Large intestine (tissue), 3 donors: ENCODE data around the gene TPRG1. TPM values are rescaled to one million over a fixed set of nuclear protein-coding genes. Genes with fewer than 3 reads are reported as not detected.

Experiments
- DNase-seq, 2 donors: peaks; one replicate each; pipeline versions ENCODE4 v3.0.0 to v3.0.0-alpha.2; 2013
- H3K27ac ChIP-seq: one replicate; pipeline ENCODE4 v1.5.1; 2013; ENCODE audit warnings: low read length
- H3K27me3 ChIP-seq: 2 replicates; pipeline ENCODE4 v1.6.1; 2013; ENCODE audit warnings: low read length; ENCODE audit not compliant: control insufficient read depth, insufficient read depth
- H3K36me3 ChIP-seq: 2 replicates; pipeline ENCODE4 v1.6.1; 2013; ENCODE audit warnings: low read length; ENCODE audit not compliant: control insufficient read depth, insufficient read depth
- H3K4me1 ChIP-seq: one replicate; pipeline ENCODE4 v1.6.1; 2013; ENCODE audit warnings: low read length; ENCODE audit not compliant: control insufficient read depth, insufficient read depth
- H3K4me3 ChIP-seq: one replicate; pipeline ENCODE4 v1.5.1; 2013; ENCODE audit warnings: low read length
- H3K9me3 ChIP-seq: one replicate; pipeline ENCODE4 v1.6.1; 2013; ENCODE audit warnings: mild to moderate bottlenecking, low read depth, low read length, moderate library complexity; ENCODE audit not compliant: control insufficient read depth
- WGBS: methylation state at CpG from one replicate; pipeline ENCODE4 v1.1.5; 2013; ENCODE audit warnings: low lambda C conversion rate; ENCODE audit not compliant: insufficient coverage; 5-methylcytosine and 5-hydroxymethylcytosine counted together
- polyA plus RNA-seq: library from polyadenylated mRNA; unstranded; fragments of 120-200 nt; gene quantifications from one replicate; pipeline ENCODE4 v1.2.1, GENCODE V29; 2013

TPRG1 gene
- polyA plus RNA-seq, 1 donor = 0.64 TPM

GRCh38 chr3:189227249-189227648 is 55.5 kb downstream of the TPRG1 start:
- Histone ChIP-seq H3K9me3 (no peaks in the 10 kb centered on the region), H3K4me1 (peaks cover 6% of the 10 kb centered on the region), H3K27ac (no peak overlapping the region), H3K27me3 (no peaks in the 10 kb centered on the region), H3K36me3 (no peaks in the 10 kb centered on the region), H3K4me3 (no peak overlapping the region)
- WGBS = 100% methylated on average over 1 of the region's 3 CpGs
- DNase-seq = no peak

DNA sequence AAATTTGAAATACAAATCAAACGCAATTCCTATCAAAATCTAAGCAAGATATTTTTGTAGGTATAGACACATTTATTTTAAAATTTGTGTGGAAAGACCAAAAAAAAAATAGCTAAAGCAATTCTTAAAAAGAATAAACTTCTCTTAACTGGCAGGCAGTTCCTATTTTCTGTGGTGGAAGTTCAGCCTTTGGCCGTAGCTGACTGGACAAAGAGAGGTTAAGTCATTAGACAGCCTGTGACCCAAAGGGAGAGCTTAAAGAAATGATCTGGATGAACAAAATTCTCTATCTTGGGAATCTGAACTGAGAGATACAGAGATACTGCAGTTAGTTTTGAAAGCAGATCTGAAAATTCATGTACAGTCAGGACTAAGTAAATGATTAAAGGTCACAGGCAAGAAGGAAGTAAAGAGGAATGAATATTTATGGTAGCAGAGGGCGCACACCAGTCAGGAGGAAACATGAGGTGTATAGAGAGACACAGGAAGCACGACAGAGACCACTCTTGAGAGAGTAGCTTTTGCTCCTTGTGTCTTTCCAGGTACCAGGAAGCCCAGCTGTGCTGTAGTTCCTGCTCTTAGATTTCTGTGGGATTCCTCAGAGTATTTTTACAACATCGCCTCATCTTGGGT is 57.5 kb downstream of the TPRG1 start:
- H3K27ac ChIP-seq = peak overlapping the region; percentile 21
- WGBS = 88% methylated on average over 1 of the region's 5 CpGs

GRCh38 chr3:189232790-189233189 is 61.0 kb downstream of the TPRG1 start:
- no peaks in the 10 kb centered on the region for H3K36me3 ChIP-seq
- no peaks in the 10 kb centered on the region for H3K27me3 ChIP-seq
- no peaks in the 10 kb centered on the region for H3K9me3 ChIP-seq
- no CpG with 5 or more reads among the region's 3 CpGs for WGBS
- no peak for DNase-seq
- peaks cover 6% of the 10 kb centered on the region for H3K4me1 ChIP-seq
- no peak overlapping the region for H3K27ac ChIP-seq
- H3K4me3 ChIP-seq = no peak overlapping the region

More for the DNA sequence above, 57.5 kb downstream of the TPRG1 start:
- Histone ChIP-seq H3K36me3 (no peaks in the 10 kb centered on the region), H3K27me3 (no peaks in the 10 kb centered on the region), H3K9me3 (no peaks in the 10 kb centered on the region), H3K4me1 (peaks cover 6% of the 10 kb centered on the region), H3K4me3 (no peak overlapping the region)
- peak; percentile 23 to 72 for DNase-seq

DNA sequence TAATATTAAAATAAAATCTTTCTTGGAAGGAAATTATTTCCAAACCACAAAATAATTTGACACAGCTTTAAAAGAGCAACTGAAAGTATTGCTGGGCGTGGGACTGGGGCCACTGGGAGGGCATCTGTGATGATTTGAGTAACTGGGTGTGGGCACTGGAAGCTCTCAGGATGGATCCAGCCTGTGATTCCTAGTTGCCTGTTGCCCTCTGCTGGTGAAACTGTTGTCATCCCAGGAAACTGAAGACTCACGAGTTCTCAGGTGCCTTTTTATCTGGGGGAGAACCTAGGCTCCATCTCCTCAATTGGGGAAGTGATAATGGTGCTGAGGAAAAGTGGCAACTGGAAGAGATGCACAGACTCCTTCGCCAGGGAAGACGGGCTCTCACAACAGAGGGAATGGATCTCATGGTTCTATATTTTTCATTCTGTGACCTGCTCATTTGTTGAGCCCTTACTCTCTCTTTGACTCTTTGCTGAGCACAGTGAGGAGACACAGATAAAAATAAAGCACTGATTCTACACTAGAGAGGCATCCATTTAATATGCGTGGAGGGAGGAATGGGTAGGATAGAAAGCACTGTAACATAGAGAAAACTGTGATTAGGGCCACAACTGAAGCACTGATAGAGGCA is 61.6 kb downstream of the TPRG1 start:
- H3K4me1 ChIP-seq = peaks cover 6% of the 10 kb centered on the region
- no peaks in the 10 kb centered on the region for H3K27me3 ChIP-seq
- DNase-seq = peak; percentile 45 to 59
- H3K36me3 ChIP-seq = no peaks in the 10 kb centered on the region
- no peaks in the 10 kb centered on the region for H3K9me3 ChIP-seq
- WGBS = 53% methylated on average over 3 of the region's 5 CpGs
- H3K4me3 ChIP-seq = no peak overlapping the region
- H3K27ac ChIP-seq = no peak overlapping the region

- 84% methylated on average over 2 of the region's 2 CpGs for WGBS
Observed at GRCh38 chr3:189235214-189235613, 63.4 kb downstream of the TPRG1 start.

GRCh38 chr3:189236352-189236751 is 64.6 kb downstream of the TPRG1 start:
- H3K36me3 ChIP-seq = no peaks in the 10 kb centered on the region
- no peak overlapping the region for H3K27ac ChIP-seq
- no peak for DNase-seq
- H3K4me1 ChIP-seq = no peaks in the 10 kb centered on the region
- no peak overlapping the region for H3K4me3 ChIP-seq
- no peaks in the 10 kb centered on the region for H3K9me3 ChIP-seq
- H3K27me3 ChIP-seq = no peaks in the 10 kb centered on the region

More at GRCh38 chr3:189235214-189235613, 63.4 kb downstream of the TPRG1 start:
- Histone ChIP-seq H3K4me1 (no peaks in the 10 kb centered on the region), H3K27ac (no peak overlapping the region), H3K4me3 (no peak overlapping the region), H3K9me3 (no peaks in the 10 kb centered on the region), H3K27me3 (no peaks in the 10 kb centered on the region), H3K36me3 (no peaks in the 10 kb centered on the region)
- no peak for DNase-seq

DNA sequence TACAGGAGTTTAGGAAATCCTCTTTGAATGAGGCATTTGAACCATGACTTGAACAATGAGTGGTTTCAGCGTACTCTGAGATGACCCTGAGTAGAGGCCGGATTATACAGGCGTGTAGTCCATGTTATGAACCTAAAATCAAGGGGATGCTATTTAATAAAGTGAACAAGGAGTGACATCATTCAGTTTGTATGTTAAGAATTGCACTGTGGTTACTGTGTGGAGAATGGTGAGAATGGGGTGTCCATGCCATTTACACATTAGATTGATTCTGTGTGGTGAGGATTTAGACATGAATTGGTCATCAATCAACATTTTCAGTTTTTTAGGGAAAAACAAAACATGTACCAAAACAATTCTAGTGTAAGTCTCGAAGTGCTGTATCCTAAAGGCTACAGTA is 65.8 kb downstream of the TPRG1 start:
- Histone ChIP-seq H3K9me3 (no peaks in the 10 kb centered on the region), H3K27me3 (no peaks in the 10 kb centered on the region), H3K4me1 (no peaks in the 10 kb centered on the region), H3K4me3 (no peak overlapping the region), H3K27ac (no peak overlapping the region), H3K36me3 (no peaks in the 10 kb centered on the region)
- DNase-seq = no peak
- WGBS = no CpG with 5 or more reads among the region's 4 CpGs

- Histone ChIP-seq H3K4me1 (no peaks in the 10 kb centered on the region), H3K9me3 (no peaks in the 10 kb centered on the region), H3K27me3 (no peaks in the 10 kb centered on the region), H3K4me3 (no peak overlapping the region), H3K36me3 (no peaks in the 10 kb centered on the region), H3K27ac (no peak overlapping the region)
- DNase-seq = no peak
- no CpG with 5 or more reads among the region's 5 CpGs for WGBS
Observed at GRCh38 chr3:189238071-189238470, 66.3 kb downstream of the TPRG1 start.

- no peak overlapping the region for H3K4me3 ChIP-seq
- H3K27ac ChIP-seq = no peak overlapping the region
- H3K9me3 ChIP-seq = no peaks in the 10 kb centered on the region
- 100% methylated on average over 1 of the region's 5 CpGs for WGBS
- no peaks in the 10 kb centered on the region for H3K4me1 ChIP-seq
- H3K27me3 ChIP-seq = no peaks in the 10 kb centered on the region
- H3K36me3 ChIP-seq = no peaks in the 10 kb centered on the region
- DNase-seq = no peak
Observed at GRCh38 chr3:189239616-189240015, 67.8 kb downstream of the TPRG1 start.

GRCh38 chr3:189249987-189250386 is 78.2 kb downstream of the TPRG1 start:
- no peak for DNase-seq
- Histone ChIP-seq H3K27ac (no peak overlapping the region), H3K36me3 (no peaks in the 10 kb centered on the region), H3K4me3 (no peak overlapping the region), H3K4me1 (no peaks in the 10 kb centered on the region), H3K27me3 (no peaks in the 10 kb centered on the region), H3K9me3 (no peaks in the 10 kb centered on the region)
- no CpG with 5 or more reads among the region's 1 CpG for WGBS

GRCh38 chr3:189258261-189258660 is 86.5 kb downstream of the TPRG1 start:
- H3K9me3 ChIP-seq = no peaks in the 10 kb centered on the region
- H3K4me3 ChIP-seq = no peak overlapping the region
- H3K4me1 ChIP-seq = no peaks in the 10 kb centered on the region
- no peaks in the 10 kb centered on the region for H3K27me3 ChIP-seq
- DNase-seq = no peak
- WGBS = no CpG with 5 or more reads among the region's 3 CpGs
- no peak overlapping the region for H3K27ac ChIP-seq
- no peaks in the 10 kb centered on the region for H3K36me3 ChIP-seq
